Fibroblast of skin of right quadriceps (primary cell): ENCODE results near the gene ERBB4.
"Not testable (repeated sequence)": the region's sequence is repeated elsewhere in the genome, so short reads cannot be mapped to it uniquely, and the experiment has no call there.

Source experiments
- DNase-seq: peaks from one replicate; pipeline ENCODE4 v3.0.0-alpha.2; 2013

The ERBB4 gene

GRCh38 chr2:212288308-212288707 is 250.3 kb downstream of the ERBB4 start:
- no peak for DNase-seq

- DNase-seq = no peak
Measured at GRCh38 chr2:212284166-212284565, 254.4 kb downstream of the ERBB4 start.

DNA sequence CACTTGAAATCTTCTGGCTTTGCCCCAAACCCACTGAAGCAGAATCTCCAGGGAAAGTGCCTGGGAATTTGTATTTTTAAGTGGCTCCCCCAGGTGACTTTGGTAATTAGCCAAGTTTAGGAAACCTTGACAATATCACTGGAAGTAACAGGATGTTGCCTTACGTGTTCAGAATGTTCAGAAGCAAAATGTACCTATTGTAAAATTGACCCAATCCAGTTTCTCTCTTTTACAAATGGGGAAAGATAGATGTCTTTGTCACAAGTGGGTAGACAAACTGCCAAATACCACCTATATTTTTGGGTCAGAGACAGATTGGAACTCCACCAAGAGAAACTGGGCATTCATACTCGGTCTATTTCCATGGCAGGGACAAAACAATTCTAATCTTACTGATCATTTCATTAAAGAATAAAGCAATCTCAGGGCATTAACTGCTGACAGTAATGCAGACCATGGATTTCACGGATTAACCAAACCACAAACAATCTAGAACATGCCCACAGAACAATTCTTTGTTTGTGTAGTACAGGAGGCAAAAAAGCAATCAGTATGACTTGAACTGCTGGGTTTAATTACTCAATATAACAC is 255.8 kb downstream of the ERBB4 start:
- DNase-seq = no peak

DNA sequence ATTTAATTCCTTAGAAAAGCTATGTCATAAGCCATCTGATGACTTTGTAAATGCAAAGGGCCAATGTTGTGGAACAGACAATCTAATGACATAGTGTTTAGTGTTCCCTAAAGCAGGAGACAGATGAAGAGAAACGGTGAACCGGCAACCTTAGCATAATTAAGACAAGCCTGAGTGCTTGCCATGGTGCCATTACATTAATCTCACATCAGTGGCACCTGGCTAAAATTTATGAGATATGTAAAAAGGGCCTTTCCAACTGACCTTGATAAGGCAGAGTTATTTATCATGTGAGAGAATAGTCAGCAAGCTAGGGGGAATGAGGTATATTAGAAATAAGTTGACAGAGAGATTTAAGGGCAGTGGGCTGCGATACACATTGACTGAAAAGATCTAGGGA is 261.8 kb downstream of the ERBB4 start:
- no peak for DNase-seq

- DNase-seq = no peak
Measured at GRCh38 chr2:212274215-212274614, 264.4 kb downstream of the ERBB4 start.

DNA sequence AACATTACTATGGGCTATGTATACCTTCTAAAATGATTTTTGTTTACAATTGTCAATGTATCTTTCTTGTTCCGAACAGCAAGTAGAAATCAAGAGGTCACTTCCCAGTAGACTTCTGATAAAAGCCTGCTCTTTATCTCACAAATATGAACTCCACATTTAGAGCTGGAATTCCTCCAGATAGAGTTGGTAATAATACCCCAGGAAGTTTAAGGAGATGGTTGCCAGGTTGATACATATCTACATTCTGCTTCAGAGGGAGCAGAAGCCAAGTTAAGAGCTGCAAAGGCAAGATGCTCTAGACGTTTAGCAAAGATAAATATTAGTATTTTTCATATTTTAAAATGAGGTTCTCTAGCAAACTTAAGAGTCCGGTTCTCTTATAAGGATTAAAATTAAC is 267.0 kb downstream of the ERBB4 start:
- no peak for DNase-seq

DNA sequence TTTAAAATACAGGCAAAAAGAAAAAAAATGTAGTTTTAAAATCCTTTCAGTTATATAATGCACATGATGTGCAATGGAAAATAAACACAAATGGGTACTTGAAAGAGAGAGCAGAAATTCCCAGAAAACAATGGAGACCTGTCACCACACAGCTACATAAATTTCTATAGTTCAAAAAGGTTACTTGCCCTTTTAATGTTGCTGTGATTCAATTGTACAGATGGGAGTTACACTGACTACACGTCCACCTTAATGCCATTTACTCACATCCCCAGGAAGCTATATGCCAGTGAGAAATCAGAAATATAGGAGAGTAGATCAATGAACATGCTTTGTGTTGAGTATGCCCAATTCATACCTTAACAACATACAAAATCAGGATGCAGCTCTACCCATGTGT is 269.6 kb downstream of the ERBB4 start:
- DNase-seq = no peak

DNA sequence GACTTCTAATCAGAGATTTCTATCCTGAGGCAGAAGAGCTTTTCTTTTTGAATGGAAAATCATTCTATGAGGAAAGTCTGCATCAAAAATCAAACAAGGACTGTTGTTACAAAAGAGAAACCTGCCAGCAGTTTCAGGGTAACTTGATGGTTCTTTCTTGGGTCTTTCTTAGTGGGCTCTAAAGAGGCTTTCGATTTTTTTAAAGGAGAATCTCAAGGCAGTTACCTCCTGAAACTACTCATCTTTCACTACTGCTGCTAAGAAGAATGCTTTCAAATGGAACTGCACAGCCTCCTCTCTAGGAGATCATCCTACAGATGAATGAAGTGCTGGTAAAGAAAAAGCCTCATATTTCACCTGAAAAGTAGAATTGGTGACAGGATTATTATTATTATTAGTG is 272.3 kb downstream of the ERBB4 start:
- DNase-seq = no peak

GRCh38 chr2:212265777-212266176 is 272.8 kb downstream of the ERBB4 start:
- DNase-seq = no peak

GRCh38 chr2:212264187-212264586 is 274.4 kb downstream of the ERBB4 start:
- DNase-seq = no peak

- no peak for DNase-seq
Measured at GRCh38 chr2:212259226-212259625, 279.4 kb downstream of the ERBB4 start.

DNA sequence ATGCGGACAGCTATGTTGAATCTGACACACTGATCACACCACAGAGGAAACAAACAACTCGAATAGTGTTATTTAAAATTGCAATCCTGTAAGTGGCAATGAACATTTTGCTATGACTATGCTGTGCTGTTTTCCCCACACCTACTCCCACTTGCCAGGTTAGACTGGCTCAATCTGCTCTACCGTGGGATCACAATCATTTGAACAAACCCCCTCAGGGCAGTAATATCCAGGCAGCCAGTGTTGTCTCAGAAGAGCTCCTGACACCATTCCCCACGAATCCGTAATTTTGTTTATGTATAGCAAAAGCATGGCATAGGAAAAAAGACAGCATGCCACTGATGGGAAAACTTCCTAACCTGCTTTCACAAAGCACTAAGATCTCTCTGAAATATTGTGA is 284.3 kb downstream of the ERBB4 start:
- no peak for DNase-seq

DNA sequence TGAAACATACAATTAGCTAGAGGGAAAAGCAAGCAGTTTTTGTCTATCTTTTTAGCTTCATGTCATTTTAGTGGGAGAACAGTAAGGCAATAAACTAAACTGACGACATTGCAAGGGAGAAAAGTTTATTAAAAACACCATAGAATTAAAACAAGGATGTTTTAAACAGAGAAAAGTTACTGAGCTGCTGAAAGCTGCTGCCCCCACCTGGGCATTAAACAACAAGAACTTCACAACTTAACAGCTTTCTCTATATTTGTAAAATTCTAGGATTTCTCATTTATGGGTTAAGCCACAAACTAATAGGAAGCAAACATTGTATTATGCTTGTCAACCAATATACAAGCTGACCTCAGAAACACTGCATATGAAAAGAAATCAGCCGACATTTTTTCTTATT is 289.2 kb downstream of the ERBB4 start:
- DNase-seq = no peak

DNA sequence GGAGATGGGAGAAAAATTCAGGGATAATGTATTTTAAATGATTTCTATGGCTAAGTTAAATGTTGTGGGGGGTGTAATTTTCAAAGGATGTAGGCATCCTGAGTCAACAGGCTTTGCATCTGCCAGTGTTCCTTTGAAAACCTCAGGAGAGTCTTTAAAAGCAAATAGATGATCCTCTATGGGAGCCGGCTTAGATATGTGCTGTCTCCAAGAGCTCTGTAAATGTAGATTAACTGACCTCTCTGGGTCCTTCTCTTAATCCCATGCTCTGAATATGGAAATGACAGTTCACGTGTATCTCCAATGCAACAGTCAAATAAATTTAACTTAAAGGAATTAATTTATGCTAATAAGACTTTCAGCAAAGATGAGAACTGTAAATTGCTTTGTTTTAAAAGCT is 292.7 kb downstream of the ERBB4 start:
- no peak for DNase-seq

DNA sequence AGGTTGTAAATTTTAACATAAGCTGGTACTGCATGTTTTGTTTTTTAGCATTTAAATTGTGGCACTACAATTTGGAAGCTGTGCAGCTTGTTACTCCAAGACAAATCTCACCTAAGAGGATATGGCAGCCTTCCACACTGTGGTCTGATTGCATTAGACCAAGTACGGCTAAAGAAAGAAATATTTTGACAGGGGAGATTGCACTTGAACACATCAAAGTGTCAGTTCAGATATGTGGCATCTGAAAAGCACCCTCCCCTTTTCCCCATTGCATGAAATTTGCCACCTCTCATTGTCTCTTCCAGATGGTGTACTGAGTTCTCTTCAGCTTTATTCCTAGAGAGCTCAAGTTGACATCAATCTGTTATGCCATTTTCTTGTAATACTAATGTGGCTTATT is 295.9 kb downstream of the ERBB4 start:
- no peak for DNase-seq

DNA sequence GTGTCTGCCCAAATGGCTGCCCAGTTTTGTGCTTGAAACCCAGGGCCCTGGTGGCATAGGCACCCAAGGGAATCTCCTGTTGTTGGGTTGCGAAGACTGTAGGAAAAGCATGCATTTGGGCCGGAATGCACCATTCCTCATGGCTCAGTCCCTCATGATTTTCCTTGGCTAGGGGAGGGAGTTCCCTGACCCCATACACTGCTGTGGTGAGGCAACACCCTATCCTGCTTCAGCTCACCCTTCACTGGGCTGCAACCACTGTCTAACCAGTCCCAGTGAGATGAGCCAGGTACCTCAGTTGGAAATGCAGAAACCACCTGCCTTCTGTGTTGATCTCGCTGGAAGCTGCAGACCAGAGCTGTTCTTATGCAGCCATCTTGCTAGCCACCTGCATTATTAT is 300.4 kb downstream of the ERBB4 start:
- DNase-seq = not testable (repeated sequence)

DNA sequence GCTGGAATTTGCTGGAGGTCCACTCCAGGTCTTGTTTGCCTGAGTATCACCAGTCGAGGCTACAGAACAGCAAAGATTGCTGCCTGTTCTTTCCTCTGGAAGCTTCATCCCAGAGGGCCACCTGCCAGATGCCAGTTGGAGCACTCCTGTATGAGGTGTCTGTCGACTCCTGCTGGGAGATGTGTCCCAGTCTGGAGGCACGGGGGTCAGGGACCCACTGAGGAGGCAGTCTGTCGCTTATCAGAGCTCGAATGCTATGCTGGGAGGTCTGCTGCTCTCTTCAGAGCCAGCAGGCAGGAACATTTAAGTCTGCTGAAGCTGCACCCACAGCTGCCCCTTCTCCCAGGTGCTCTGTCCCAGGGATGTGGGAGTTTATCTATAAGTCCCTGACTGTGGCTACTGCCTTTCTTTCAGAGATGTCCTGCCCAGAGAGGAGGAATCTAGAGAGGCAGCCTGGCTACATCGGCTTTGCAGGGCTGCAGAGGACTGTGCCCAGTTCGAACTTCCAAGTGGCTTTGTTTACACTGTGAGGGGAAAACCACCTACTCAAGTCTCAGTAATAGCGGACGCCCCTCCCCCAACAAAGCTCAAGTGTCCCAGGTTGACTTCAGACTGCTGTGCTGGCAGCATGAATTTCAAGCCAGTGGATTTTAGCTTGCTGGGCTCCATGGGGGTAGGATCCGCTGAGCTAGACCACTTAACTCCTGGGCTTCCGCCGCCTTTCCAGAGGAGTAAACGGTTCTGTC is 301.1 kb downstream of the ERBB4 start:
- no peak for DNase-seq

DNA sequence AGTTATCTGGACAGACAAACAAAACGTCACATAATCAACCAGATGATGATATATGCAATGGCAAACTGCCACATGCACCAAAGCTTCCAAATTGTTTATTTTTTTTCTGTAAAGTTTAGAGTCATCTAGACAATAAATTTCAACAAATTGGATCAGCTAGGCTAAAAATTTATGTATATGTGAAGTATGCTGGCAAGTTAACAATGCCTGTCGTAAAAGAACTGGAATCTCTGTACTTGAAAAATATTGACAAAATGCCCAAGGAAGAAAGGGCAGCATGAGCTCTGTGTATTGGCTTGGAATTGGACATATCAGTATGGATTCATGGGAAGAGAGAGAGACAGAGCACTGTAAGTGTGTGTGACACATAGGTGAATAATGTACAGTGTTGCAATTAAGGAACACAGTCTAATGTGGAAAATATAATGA is 309.8 kb downstream of the ERBB4 start:
- DNase-seq = peak; percentile 37

- DNase-seq = peak; percentile 78
Measured at GRCh38 chr2:212227755-212228154, 310.8 kb downstream of the ERBB4 start.

- no peak for DNase-seq
Measured at GRCh38 chr2:212226114-212226513, 312.5 kb downstream of the ERBB4 start.

DNA sequence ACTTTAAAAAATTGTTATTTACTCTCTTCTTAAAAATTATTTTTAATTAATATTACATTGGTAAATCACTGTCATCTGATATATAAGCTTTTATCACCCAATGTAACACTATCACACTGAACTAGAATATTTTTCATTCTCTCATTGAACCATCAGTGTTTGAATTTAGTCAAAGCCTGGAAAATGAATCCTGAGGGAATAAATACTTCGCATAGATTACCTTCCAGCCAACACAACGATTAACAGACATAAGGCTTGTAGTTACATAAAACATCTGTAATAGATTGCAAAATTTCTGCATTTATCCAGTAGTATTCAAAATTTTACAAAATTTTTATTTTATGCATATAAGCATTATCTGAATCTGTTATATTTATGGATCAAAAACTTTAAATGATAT is 314.9 kb downstream of the ERBB4 start:
- no peak for DNase-seq

- no peak for DNase-seq
Measured at GRCh38 chr2:212213191-212213590, 325.4 kb downstream of the ERBB4 start.

DNA sequence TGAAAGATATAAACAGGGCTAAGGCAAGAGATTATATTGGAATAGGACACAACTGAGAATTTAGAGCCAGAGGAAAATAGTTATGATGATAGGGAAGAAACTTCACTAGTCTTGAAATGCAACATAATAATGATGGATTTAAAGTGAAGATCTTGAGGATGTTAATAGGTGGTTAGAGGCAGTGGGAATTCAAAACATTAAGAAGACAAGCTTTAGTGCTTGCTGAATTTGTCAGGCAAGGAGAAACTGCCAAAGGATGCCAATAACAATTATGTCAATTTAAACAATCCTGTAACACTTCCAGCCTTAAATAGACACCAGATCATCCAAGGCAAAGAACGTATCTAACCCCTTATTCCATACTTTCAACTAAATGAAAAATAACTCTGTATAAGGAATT is 330.1 kb downstream of the ERBB4 start:
- no peak for DNase-seq

DNA sequence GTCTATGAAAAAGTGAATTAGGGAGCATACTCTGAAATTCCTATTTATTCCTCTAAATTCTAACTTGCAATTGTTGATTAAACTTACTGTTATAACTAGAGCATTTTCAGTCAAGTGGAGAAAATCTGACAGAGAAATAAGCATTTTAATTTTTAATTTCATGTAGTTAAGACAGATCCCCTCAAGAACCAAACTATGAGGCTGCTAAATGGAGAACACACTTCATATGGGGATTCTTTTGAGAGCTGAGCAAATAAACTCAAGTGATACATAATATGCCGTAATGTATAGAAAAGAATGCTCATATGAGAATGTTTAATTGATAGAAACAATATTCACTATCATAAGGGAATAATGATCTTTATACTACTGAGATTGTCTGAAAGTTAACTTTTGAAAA is 340.8 kb downstream of the ERBB4 start:
- DNase-seq = no peak

DNA sequence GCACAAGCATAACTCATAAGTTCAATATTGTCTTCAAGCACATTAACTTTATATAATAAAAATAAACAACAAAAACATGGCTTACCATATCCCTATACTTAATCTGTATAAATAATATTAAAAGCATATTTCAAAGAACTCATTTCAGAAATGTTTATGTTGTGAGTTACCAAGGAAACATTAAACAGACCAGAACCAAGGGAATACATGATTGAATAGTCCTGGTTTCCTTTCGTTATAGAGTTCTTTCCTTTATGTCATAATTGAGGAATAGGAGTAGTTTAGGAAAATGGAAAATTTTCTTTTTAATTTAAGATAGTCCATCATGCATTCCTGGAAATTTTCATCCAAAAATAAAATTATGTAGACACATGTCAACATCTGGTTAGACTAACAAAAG is 343.0 kb downstream of the ERBB4 start:
- DNase-seq = no peak
